Ramos (cell line): ENCODE results near the gene TSC22D2.

Source experiments
- in situ Hi-C: fragments of 300-500 bp; cut with MboI; formaldehyde crosslinking; loops from one replicate; pipeline ENCODE4 v1.14.3; 2022; ENCODE audit warnings: low sequenced_read_pairs; ENCODE audit not compliant: unreplicated experiment

TSC22D2 gene

GRCh38 chr3:150515210-150515609 lies 107.1 kb downstream of the TSC22D2 start:
- in situ Hi-C loops: loop anchor here (10.0 kb wide), 1 partner anchor 350 kb away; no protein-coding TSS in a partner anchor
